Activated gamma-delta T cell (primary cell): ENCODE results near the gene FBH1.
"Not testable (repeated sequence)": the region's sequence is repeated elsewhere in the genome, so short reads cannot be mapped to it uniquely, and the experiment has no call there.

ENCODE experiments used
- DNase-seq: peaks from one replicate; lab custom pipeline; 2025; lab: John Stamatoyannopoulos, UW

The FBH1 gene

GRCh38 chr10:5942001-5942400 is 52.0 kb downstream of the FBH1 start:
- no peak for DNase-seq

GRCh38 chr10:5942474-5942873 is 52.4 kb downstream of the FBH1 start:
- no peak for DNase-seq

- DNase-seq: no peak
Observed at GRCh38 chr10:5943536-5943935, 53.5 kb downstream of the FBH1 start.

GRCh38 chr10:5944389-5945189 is 54.5 kb downstream of the FBH1 start:
- no peak for DNase-seq

- no peak for DNase-seq
Observed at GRCh38 chr10:5945190-5945509, 55.1 kb downstream of the FBH1 start.

- DNase-seq: no peak
Observed at GRCh38 chr10:5945561-5946418, 55.7 kb downstream of the FBH1 start.

- not testable (repeated sequence) for DNase-seq
Observed at GRCh38 chr10:5946419-5946775, 56.4 kb downstream of the FBH1 start.

- DNase-seq: no peak
Observed at GRCh38 chr10:5946786-5947185, 56.7 kb downstream of the FBH1 start.

GRCh38 chr10:5947471-5948207 is 57.6 kb downstream of the FBH1 start:
- no peak for DNase-seq

- DNase-seq: no peak
Observed at GRCh38 chr10:5948208-5948585, 58.2 kb downstream of the FBH1 start.

- DNase-seq: no peak
Observed at GRCh38 chr10:5949009-5949759, 59.1 kb downstream of the FBH1 start.

- no peak for DNase-seq
Observed at GRCh38 chr10:5951167-5951711, 61.2 kb downstream of the FBH1 start.

GRCh38 chr10:5951721-5952407 is 61.8 kb downstream of the FBH1 start:
- no peak for DNase-seq

- DNase-seq: no peak
Observed at GRCh38 chr10:5952731-5953385, 62.8 kb downstream of the FBH1 start.

- DNase-seq: no peak
Observed at GRCh38 chr10:5953676-5954075, 63.6 kb downstream of the FBH1 start.

- DNase-seq: no peak
Observed at GRCh38 chr10:5956146-5956936, 66.3 kb downstream of the FBH1 start.

- DNase-seq: no peak
Observed at GRCh38 chr10:5958077-5958476, 68.0 kb downstream of the FBH1 start.

GRCh38 chr10:5958675-5959074 is 68.6 kb downstream of the FBH1 start:
- no peak for DNase-seq

- no peak for DNase-seq
Observed at GRCh38 chr10:5959142-5959541, 69.1 kb downstream of the FBH1 start.

GRCh38 chr10:5959581-5960069 is 69.6 kb downstream of the FBH1 start:
- DNase-seq: no peak
